Measurements from ENCODE around the gene PEAK3.

DNA sequence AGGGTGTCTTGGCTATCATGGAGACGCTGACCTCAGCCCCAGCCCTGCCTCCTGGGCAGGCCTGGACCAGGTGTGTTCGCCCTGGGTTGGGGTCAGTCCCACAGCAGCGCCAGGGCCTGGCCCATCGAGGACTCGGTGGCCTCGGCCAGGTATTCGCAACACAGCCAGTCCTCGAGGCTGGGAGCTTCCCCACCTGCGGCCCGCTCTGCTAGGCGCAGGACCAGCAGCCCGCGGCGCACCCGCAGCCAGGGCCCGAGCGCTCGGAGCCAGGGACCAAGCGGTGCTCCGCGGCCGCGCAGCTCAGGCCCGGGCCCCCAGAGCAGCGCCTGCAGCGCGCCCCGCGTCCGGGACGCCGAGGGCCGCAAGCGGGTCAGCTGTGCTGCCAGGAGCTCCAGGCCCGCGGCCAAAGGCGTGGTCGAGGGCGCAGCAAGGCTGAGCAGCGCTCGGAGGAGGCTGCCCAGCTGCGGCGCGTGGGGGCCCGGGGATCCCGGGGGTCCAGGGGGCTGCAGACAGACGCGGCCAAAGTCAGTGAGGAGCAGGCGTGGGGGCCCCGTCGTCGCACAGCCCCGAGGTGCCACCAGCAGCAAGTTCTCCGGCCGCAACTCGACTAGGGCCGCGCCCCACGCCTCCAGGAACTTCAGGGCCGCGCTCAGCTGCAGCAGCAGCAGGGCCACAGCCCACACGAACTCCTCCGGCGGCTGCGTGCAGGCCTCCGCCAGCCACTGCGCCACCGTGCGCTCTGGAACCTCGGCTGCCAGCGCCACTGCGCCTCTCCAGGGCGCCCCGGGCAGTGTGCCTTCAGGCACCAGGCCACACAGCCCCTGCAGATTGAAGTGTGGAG lies 6.2 kb downstream of the PEAK3 start:
- TF ChIP-seq CTCF (IDR thresholded peaks at IDR 0.05; ENCODE audit: poor library complexity) (no peak), EZH2phosphoT487 (IDR thresholded peaks at IDR 0.05; ENCODE audit: low read depth, severe bottlenecking, unreplicated experiment) (no peak)

Data from hepatocyte (in vitro differentiated cells).